ENCODE measurements around the gene NFATC1. TPM values are rescaled to one million over a fixed set of nuclear protein-coding genes. Genes with fewer than 3 reads are reported as not detected.

Gene NFATC1
- total RNA-seq, 1 donor from 2014 or later: 18.3 TPM

DNA sequence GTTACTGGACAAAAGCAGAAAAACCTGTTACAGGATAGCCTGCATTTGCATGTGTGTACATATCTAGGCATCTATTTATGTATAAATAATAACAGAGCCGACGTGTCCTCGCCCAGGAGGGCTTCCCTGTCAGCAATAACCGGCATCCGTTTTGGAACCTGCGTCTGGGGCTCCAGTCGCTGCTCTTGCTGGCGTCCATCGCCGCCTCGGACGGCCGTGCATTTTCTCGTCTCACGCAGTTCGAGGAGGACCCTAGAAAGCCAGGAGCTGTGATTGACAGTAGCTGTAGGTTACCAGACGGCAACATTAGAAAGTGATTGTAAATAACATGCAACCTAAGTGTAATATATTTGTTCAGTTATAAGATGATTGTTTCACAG lies 132.6 kb downstream of the NFATC1 start:
- H3K4me1 ChIP-seq: peaks cover 25% of the 10 kb centered on the region
- H3K27me3 ChIP-seq (ENCODE audit: low read depth): peaks cover 14% of the 10 kb centered on the region
- DNase-seq: no peak
- H3K36me3 ChIP-seq: peaks cover 13% of the 10 kb centered on the region
- intact Hi-C loops (cut with micrococcal nuclease): loop anchor here (5.0 to 10.0 kb wide), 2 partner anchors 116 to 141 kb away; no protein-coding TSS in a partner anchor
- H3K9me3 ChIP-seq (replicated peaks): no peaks in the 10 kb centered on the region
- H3K27ac ChIP-seq (replicated peaks): no peak overlapping the region
- TF ChIP-seq, protein P1, sequence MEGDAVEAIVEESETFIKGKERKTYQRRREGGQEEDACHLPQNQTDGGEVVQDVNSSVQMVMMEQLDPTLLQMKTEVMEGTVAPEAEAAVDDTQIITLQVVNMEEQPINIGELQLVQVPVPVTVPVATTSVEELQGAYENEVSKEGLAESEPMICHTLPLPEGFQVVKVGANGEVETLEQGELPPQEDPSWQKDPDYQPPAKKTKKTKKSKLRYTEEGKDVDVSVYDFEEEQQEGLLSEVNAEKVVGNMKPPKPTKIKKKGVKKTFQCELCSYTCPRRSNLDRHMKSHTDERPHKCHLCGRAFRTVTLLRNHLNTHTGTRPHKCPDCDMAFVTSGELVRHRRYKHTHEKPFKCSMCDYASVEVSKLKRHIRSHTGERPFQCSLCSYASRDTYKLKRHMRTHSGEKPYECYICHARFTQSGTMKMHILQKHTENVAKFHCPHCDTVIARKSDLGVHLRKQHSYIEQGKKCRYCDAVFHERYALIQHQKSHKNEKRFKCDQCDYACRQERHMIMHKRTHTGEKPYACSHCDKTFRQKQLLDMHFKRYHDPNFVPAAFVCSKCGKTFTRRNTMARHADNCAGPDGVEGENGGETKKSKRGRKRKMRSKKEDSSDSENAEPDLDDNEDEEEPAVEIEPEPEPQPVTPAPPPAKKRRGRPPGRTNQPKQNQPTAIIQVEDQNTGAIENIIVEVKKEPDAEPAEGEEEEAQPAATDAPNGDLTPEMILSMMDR (IDR thresholded peaks at IDR 0.05; ENCODE audit: borderline replicate concordance): no peak
- H3K4me3 ChIP-seq: no peak overlapping the region

DNA sequence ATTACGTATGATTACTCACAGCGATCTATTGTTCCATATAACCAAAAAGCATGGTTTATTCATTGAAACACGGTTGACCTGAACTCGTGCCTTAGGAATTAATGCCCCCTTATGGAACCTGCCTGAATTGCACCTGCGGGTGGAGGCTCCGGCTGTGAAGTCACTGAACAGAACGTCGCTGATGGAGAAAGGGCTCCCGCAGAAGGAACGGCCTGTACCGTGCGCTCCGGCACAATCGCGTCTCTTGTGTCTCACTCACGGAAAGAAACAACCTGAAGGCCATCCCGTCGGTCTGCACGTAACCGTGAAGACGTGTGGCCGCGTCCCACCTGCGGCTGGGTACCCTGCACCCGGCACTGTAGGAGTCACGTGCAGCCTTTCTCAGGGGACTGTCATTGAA lies 133.1 kb downstream of the NFATC1 start:
- peak; percentile 54 for DNase-seq
- H3K4me3 ChIP-seq: no peak overlapping the region
- intact Hi-C loops (cut with micrococcal nuclease): loop anchor here (5.0 to 10.0 kb wide), 2 partner anchors 116 to 142 kb away; no protein-coding TSS in a partner anchor

DNA sequence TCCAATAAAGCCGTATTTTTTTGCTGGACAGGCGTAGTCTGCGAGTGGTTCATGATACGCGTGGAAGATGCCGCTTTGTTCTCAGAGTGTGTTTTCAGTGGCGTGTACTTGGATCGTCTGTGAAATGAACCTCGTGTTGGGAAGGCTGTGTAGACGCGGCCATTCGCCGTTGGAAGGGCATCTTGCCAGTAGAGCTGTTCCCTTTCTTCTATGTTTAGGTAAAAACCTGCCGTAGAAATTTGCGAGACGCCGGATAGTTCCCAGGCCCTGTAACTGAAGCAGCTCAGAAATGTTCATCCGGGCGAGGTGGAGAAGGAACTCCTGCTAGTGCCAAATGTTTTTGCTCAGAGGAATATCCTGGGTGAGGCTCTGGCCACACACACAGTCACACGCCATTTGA lies 133.6 kb downstream of the NFATC1 start:
- Histone ChIP-seq H3K36me3 (peaks cover 13% of the 10 kb centered on the region), H3K27me3 (ENCODE audit: low read depth) (peaks cover 19% of the 10 kb centered on the region), H3K4me3 (no peak overlapping the region), H3K9me3 (replicated peaks) (no peaks in the 10 kb centered on the region), H3K27ac (replicated peaks) (no peak overlapping the region), H3K4me1 (peaks cover 25% of the 10 kb centered on the region)
- no peak for DNase-seq
- TF ChIP-seq, protein P1 (IDR thresholded peaks at IDR 0.05; ENCODE audit: borderline replicate concordance): no peak
- intact Hi-C loops (cut with micrococcal nuclease): loop anchor here (5.0 to 10.0 kb wide), 2 partner anchors 116 to 142 kb away; no protein-coding TSS in a partner anchor

More for the DNA sequence above, 133.1 kb downstream of the NFATC1 start:
- peaks cover 25% of the 10 kb centered on the region for H3K4me1 ChIP-seq
- TF ChIP-seq, protein P1 (IDR thresholded peaks at IDR 0.05; ENCODE audit: borderline replicate concordance): peak; percentile 95
- H3K27me3 ChIP-seq (ENCODE audit: low read depth): peaks cover 19% of the 10 kb centered on the region
- H3K9me3 ChIP-seq (replicated peaks): no peaks in the 10 kb centered on the region
- H3K27ac ChIP-seq (replicated peaks): no peak overlapping the region
- peaks cover 13% of the 10 kb centered on the region for H3K36me3 ChIP-seq

DNA sequence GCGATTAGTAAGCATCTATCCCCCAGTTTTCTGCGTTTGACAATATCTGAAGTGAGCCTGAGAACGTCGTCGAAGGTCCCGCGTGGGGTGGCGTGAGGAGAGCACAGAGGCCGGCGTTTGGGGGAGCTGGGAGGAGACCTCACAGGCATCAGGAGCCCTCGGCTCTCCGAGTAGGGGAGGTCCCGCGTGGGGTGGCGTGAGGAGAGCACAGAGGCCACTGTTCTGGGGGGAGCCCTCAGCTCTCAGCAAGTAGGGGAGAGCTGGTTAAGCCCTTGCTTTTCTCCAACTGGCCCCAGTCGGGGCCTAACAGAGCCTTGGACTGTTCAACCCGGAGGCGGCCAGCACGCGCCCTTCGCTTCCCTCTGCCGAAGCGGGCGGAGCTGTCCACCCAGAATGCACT lies 134.3 kb downstream of the NFATC1 start:
- intact Hi-C loops (cut with micrococcal nuclease): loop anchor here (5.0 to 10.0 kb wide), 2 partner anchors 115 to 143 kb away; no protein-coding TSS in a partner anchor
- Histone ChIP-seq H3K27me3 (ENCODE audit: low read depth) (peaks cover 19% of the 10 kb centered on the region), H3K27ac (replicated peaks) (no peak overlapping the region), H3K36me3 (peaks cover 13% of the 10 kb centered on the region), H3K9me3 (replicated peaks) (no peaks in the 10 kb centered on the region), H3K4me3 (no peak overlapping the region), H3K4me1 (peaks cover 25% of the 10 kb centered on the region)
- TF ChIP-seq, protein P1 (IDR thresholded peaks at IDR 0.05; ENCODE audit: borderline replicate concordance): no peak
- no peak for DNase-seq

DNA sequence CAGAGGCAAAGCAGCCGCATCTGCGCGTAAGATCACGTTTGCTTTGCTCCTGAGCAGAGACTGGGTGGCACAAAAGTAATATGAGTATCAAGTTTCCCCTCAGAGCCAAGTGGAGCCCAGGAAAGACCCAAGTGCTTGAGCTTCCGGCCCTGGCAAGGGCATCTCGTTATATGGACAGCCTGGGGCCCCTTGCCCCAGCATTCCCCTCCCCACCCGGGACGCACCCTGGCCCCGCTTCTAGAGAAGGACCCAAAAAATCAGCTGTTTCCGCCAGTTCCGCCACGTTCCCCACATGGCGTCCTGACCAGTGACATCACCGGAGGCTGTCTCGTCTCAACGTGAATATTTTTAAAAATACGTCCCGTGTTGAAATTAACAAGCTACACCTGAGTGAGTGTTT lies 135.1 kb downstream of the NFATC1 start:
- Histone ChIP-seq H3K4me1 (peaks cover 21% of the 10 kb centered on the region), H3K36me3 (peaks cover 13% of the 10 kb centered on the region), H3K4me3 (no peak overlapping the region), H3K27ac (replicated peaks) (no peak overlapping the region), H3K27me3 (ENCODE audit: low read depth) (peaks cover 19% of the 10 kb centered on the region), H3K9me3 (replicated peaks) (no peaks in the 10 kb centered on the region)
- intact Hi-C loops (cut with micrococcal nuclease): no loop called here
- no peak for DNase-seq
- TF ChIP-seq, protein P1 (IDR thresholded peaks at IDR 0.05; ENCODE audit: borderline replicate concordance): no peak

Measured in left ventricle myocardium inferior (tissue), 1 donor.